Islet precursor cell (in vitro differentiated cells): ENCODE measurements around the gene FOXN4.

Experiments
- DNase-seq: peaks from one replicate; pipeline ENCODE4 v3.0.0-alpha.2; 2018

The FOXN4 gene

DNA sequence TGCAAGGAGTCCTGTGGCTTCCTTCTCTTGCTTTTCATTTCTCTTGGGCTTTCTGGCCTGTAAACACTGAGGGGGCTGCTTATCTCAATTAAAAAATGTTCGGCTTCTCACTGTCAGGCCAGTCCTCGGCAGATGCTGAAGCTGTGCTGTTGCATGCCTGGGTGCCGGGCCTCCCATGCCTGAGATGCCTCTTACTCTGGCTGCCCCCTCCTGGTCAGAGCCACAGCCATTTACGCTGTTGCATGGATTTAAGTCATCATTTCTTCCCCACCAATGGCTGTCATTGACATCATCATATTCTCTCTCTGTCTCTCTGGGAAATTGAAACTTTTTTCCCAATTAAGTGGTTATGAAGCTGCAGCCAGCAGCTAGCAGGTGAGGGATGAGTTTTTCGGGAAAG lies 53.7 kb downstream of the FOXN4 start:
- peak; percentile 70 for DNase-seq

- DNase-seq, result no peak
These were observed 55.1 kb downstream of the FOXN4 start for GRCh38 chr12:109253913-109254544.

DNA sequence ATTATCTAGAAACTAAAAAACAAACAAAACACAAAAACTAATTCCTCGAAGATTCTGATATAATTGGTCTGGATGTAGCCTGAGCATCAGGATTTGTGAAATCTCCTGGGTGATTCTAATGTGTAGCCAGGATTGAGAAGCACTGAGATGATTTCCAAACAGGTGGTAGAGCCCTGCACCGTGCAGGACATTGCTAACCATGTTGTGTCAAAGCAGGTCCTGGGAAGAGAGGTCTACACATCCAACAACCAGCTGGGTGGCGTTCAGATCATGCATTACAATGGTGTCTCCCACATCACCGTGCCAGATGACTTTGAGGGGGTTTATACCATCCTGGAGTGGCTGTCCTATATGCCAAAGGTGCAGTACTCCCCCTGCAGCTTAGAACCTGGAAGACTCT lies 56.3 kb downstream of the FOXN4 start:
- no peak for DNase-seq

GRCh38 chr12:109250523-109250922 lies 58.6 kb downstream of the FOXN4 start:
- DNase-seq, result no peak

- DNase-seq, result no peak
These were observed 61.0 kb downstream of the FOXN4 start for GRCh38 chr12:109247831-109248654.

DNA sequence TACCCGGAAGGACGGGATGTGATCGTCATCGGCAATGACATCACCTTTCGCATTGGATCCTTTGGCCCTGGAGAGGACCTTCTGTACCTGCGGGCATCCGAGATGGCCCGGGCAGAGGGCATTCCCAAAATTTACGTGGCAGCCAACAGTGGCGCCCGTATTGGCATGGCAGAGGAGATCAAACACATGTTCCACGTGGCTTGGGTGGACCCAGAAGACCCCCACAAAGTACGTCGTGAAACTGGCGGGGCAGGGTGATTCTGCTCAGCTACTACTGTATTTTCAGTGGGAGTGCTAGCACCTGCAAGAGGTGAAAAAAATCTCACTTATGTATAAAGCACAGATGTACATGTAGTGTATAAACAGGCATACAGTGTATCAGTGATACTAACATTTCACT lies 62.9 kb downstream of the FOXN4 start:
- DNase-seq, result no peak

- DNase-seq, result no peak
These were observed 65.0 kb downstream of the FOXN4 start for GRCh38 chr12:109244073-109244472.

GRCh38 chr12:109241936-109242335 lies 67.1 kb downstream of the FOXN4 start:
- no peak for DNase-seq

DNA sequence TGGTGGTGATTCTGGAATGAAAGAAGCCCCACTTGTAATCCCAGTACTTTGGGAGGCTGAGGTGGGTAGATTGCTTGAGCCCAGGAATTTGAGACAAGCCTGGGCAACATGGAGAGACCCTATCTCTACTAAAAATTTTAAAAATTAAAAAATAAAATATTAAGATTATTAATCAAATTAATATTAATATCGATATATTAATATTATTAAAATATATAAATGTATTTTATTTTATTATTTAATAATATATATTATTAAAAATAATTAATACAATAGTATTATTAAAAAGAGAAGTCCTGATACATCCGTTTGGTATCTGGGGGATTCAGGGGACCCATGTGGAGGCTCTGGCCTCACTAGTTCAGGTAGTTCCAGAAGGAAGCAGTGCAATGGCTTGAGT lies 68.7 kb downstream of the FOXN4 start:
- DNase-seq, result no peak

DNA sequence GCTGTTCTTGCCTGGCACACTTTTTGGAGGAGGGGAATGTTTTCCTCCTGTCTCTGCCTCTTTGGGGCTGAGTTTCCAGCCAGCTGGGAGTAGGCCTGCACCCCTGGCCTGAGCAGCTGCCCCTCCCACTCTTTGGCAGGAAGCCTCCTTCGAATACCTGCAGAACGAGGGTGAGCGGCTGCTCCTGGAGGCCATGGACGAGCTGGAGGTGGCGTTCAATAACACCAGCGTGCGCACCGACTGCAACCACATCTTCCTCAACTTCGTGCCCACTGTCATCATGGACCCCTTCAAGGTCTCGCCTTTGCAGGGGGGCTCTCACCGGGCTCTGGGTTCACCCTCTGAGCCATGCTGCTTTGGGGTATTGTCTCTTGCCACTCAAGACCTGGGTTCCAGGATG lies 69.4 kb downstream of the FOXN4 start:
- DNase-seq, result no peak

GRCh38 chr12:109239179-109239578 lies 69.9 kb downstream of the FOXN4 start:
- no peak for DNase-seq

DNA sequence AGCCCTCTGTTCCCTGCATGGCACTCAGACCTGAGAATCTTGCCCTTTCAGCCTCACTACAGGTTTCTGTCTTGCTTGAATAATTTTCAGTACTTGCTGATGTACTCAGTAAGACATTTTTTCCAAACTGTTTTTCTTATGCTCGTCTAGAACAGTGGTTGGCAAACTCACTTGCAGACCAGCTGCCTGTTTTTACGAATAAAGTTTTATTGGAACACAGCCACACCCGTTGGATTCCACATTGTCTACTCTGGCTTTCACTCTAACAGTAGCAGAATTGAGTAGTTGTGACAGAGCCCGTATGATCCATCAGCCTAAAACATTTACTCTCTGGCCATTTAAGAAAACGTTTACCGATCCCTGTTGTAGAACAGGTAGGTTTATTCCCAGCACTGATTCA lies 72.8 kb downstream of the FOXN4 start:
- no peak for DNase-seq

DNA sequence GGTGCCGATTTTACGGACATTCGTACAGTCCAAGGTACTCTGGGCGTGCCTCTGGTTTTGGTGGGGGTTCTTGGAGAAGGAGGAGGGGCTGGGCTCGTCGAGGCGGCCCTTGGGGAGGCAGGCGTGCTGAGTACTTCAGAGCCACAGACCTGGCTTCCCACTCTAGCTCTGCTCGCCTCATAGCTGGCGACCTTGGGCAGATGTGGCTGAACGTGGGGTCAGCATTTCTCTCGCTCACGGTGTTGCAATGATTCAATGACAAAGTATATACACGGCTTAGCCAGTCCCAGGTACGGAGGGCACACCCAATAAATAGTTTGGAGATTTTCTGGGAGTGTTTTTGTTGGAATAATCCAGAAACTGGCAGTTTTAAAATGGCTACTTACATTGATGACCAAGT lies 75.1 kb downstream of the FOXN4 start:
- DNase-seq, result no peak

DNA sequence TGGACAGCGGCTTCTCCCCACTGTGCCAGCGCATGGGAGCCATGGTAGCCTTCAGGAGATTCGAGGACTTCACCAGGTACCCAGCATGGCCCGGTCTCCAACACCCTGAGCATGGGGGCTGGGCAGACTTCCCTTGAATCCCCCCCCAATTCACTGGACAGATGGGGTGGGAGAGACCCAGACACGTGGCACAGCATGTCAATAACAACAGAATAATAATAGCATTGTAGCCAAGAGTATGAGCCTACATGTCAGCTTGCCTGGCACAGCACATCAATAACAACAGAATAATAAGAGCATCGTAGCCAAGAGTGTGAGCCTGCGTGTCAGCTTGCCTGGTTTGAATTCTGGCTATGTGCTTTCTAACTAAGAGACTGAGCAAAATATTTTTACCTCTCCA lies 76.4 kb downstream of the FOXN4 start:
- DNase-seq, result no peak

- DNase-seq, result no peak
These were observed 78.9 kb downstream of the FOXN4 start for GRCh38 chr12:109230193-109230592.

- no peak for DNase-seq
These were observed 80.4 kb downstream of the FOXN4 start for GRCh38 chr12:109228664-109229063.
